ENCODE data around the gene BACE2.
"Not testable (repeated sequence)": the region's sequence is repeated elsewhere in the genome, so short reads cannot be mapped to it uniquely, and the experiment has no call there.

The BACE2 gene

DNA sequence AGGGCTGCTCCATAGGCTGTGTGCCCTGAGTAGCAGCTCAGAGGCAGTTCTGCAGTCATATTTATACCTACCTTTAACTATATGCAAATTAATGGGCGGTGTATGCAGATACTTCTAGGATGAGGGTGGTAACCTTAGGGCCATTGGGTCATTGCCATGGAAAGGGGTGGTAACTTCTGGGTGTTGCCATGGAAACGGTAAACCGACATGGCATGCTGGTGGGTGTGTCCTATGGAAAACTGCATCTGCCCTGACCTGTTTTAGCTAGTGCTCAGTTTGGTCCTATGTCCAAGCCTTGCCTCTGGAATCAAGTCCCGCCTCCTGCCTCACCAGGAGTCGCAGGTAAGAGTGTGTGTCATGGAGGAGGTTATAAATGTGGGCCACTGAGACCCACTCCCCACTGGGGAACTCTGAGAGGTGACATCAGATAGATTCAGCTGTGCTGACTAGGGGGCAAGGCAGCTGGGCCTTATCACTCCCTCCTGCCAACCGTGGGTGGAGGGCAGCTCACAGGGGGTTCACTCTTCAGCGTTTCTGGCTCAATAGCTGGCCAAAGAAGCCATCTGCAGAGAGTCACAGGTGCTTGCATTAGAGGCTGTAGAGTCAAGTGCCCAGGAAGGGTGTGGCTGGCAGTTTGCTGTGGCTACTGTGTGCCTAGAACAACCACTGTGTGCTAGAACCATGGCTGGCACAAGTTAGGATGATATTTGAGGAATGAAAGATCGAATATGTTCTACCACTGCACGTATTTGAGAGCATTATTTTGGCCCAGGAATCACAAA is 19.0 kb downstream of the BACE2 start:
- no peak for DNase-seq

DNA sequence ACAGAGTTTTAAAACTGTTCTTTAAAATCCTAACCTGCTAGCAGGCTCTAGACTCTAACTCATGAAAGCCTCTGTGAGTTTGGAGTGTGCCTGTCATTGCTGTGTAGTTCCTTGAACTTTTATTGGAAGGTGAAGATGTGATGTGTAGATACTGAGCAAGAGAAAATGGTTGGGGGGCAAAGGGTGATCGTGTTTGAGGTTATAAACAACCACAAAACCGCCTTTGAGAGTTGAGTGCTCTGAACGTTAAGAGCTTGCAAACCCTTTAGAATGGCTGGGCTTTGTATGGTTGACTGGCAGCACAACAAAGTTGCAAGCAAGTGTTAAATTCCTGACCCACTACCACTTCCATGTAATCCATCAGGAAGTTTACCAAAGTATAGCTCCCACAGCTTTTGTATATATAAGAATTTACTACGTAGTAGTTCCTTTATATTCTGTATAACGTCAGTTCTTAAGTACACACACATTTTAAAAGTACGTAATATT is 19.6 kb downstream of the BACE2 start:
- DNase-seq, result no peak

DNA sequence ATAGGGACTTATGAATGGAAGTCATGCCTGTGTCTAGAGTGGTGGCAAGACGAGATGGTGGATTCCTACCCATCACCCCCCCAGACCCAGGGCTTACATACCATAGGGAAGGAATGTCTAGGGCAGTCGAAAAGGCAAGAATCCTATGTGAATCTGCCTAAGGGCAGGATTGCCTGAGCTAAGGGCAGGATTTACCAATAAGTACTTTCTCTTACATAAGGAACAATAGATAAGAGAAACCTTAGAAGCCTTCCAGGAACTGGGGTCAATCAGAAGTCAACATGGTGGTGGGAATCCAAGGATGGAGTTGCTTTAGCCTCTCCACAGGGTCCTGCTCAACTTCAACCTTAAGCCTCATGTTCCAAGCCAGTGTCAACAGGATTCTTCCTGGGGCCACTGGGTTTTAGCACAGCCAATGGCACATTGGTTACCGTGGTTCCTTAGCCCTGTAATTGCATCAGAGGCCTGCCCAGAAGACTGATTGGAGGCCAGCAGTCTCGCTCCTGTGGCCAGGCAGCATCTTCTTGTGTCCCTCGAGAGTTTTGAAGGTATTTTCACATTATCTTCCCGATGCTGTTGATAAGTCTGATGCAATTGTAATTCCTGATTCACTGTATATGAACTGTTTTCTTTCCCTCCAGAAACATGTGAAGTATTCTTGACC is 20.7 kb downstream of the BACE2 start:
- no peak for DNase-seq

DNA sequence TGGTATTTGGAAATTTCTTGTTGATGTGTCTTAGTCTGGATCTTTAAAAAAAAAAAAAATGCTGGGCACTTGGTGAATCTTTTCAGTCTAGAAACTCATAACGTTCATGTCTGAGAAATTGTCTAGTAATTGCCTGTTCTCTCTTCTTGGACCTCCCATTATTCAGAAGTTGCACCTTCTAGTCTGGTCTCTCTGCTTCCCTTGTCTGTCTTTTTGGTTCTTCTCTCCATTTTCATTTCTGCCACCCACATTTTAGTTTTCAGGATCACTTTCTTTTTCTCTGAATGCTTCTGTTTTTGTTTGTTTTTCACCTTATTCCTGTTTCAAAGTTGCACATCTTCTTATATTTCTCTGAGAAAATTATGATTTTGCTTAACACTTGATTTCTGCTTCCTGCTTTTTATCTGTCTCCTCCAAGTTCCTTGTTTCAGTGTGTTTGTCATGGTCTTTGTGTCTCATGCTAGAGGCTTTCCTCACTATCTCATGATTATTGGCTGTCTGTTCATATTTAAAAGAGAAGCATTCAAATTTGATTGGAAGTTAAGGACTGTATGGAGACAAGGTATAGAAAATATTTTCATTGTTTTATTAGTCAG is 21.3 kb downstream of the BACE2 start:
- DNase-seq, result no peak

DNA sequence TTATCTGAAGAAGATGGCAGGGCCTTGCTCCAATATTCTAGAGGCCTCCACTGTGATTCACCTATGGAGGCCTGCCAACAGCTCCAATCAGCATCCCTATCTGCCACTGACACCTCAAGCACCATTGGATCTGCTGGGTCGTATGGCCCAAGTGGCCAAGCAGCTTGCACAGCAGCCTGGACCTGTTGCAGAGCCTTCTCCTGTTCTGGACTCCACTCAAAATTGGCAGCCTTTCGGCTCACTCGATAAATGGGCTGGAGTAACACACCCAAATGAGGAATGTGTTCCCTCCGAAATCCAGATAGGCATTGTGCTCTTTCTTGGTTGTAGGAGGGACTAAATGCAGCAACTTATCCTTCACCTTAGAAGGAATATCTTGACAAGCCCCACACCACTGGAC is 24.6 kb downstream of the BACE2 start:
- not testable (repeated sequence) for DNase-seq

DNA sequence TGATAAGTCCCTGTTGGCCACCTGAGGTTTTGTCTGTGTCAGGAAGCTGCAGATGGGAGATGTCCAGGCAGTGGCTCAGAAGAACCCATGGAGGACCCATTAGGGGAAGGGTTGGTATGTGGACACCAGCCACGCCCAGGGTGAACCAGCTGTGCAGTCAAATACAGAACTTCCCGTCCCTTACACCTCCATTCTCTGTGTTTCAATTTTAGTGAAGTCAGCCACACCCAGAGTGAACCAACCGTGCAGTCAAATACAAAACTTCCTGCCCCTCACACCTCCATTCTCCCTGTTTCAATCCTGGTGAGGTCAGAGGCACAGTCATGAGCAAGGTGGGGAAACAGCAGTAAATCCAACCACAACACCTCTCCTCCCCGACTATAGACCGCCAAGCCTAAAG is 27.4 kb downstream of the BACE2 start:
- no peak for DNase-seq

DNA sequence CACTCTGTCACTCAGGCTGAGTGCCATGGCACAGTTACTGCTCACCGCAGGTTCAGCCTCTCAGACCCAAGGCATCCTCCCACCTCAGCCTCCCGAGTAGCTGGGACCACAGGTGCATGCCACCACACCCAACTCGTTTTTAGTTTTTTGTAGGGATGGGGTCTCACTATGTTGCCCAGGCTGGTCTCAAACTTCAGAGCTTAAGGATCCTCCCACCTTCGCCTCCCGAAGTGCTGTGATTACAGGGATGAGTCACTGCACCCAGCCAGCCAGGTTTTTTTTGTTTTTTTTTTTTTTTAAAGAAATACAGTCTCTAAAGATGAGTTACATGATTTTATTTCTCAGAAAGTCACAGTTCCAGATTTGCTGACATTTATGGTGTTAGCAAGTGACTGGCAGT is 29.0 kb downstream of the BACE2 start:
- no peak for DNase-seq

DNA sequence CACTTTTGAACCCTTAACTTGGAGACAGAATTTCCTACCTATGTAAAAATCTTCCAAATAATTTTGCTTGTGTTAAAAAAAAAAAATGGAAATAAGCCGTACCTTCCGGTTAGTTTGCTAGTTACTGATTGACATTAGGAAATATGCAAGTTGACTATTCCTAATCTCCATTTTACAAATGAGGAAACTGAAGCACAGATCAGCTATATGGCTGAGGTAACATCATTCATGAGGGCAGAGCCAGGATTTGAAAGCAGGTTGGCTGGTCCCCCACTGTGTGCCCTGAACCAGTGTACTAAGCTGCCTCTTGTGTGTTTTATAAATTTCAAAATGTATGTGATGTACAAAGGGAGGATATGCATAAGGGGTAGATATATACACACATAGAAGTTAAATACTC is 29.6 kb downstream of the BACE2 start:
- DNase-seq, result no peak

DNA sequence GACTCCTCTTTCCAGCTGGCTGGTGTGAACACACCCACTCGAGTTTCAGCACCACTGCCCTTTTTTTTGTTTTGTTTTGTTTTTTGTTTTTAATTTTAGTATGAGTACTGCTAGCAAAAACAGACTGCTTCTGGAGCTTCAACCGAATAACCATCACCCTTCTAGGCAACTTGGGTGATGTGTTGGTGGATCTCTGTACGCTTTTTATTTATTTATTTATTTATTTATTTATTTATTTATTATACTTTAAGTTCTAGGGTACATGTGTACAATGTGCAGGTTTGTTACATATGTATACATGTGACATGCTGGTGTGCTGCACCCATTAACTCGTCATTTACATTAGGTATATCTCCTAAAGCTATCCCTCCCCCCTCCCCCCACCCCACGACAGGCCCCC is 30.7 kb downstream of the BACE2 start:
- not testable (repeated sequence) for DNase-seq

DNA sequence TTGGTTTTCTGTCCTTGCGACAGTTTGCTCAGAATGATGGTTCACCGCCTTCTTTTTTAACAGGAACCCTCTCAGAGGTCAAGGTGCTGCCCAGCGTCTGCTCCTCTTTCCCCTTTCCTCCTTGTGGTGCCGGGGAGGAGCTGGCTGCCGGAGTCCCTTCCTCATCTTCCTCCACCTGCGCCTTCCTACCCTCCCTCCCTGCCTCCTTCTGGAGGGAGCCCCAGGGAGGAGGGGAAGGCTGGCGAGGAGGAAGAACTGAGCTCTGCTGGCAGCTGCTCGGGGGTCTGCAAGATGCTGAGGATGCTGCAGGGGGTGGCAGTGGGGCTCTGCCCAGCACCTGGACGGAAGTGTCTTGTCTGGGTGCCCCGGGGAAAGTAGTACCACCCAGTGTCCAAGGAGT is 31.2 kb downstream of the BACE2 start:
- DNase-seq, result no peak

DNA sequence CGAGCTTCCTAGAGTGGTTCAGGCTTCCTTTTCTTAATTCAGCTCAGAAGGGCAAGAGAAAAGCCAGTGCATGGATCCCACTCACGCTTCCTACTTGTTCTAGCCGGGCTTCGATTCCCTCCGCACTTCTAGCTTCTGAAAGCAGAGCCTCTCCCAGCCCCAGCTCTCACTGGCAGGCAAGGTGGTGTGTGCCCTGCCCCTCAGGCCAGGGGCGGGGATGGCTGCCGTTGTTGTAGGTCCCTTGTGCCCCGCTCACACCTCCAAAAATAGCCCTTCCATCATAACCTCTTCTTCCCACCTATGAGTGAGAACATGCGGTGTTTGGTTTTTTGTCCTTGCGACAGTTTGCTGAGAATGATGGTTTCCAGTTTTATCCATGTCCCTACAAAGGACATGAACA is 31.6 kb downstream of the BACE2 start:
- no peak for DNase-seq

DNA sequence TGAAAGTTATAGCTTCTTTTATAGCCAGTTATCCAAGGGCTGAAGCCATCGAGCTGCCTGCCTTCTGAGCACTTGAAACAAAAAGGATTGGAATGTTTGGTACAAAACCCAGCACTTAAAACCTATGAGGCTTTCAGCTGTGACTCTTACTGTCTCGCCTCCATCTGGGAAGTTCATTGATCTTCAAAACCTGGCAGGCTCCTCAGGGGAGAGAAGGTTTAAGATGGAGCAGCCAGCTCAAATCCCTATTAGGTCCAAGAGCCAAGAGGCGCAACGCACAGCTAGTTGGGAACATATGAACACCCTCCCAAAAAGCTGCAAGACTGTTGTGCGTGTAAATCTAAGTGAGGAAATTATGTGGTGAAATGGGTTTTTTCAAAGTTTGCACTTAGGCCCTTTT is 33.4 kb downstream of the BACE2 start:
- DNase-seq, result no peak

DNA sequence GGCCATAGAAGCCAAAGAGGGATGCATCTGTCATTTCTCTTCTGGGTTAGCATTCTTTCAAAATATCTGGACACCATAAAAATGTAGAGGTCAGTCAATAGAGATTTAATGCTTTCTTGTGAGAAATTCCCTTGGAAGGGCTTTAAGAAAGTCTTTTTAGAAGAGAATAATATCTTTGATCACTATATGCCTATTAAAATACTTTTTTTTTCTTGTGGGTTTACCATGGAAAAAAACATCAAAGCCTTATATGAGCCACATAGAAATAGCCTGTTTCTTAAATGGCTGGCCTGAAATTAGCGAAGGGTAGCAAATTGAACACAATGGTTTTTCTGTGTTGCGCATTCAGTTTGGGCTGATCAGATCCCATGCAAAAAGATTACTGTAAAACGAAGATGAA is 36.8 kb downstream of the BACE2 start:
- DNase-seq, result no peak

DNA sequence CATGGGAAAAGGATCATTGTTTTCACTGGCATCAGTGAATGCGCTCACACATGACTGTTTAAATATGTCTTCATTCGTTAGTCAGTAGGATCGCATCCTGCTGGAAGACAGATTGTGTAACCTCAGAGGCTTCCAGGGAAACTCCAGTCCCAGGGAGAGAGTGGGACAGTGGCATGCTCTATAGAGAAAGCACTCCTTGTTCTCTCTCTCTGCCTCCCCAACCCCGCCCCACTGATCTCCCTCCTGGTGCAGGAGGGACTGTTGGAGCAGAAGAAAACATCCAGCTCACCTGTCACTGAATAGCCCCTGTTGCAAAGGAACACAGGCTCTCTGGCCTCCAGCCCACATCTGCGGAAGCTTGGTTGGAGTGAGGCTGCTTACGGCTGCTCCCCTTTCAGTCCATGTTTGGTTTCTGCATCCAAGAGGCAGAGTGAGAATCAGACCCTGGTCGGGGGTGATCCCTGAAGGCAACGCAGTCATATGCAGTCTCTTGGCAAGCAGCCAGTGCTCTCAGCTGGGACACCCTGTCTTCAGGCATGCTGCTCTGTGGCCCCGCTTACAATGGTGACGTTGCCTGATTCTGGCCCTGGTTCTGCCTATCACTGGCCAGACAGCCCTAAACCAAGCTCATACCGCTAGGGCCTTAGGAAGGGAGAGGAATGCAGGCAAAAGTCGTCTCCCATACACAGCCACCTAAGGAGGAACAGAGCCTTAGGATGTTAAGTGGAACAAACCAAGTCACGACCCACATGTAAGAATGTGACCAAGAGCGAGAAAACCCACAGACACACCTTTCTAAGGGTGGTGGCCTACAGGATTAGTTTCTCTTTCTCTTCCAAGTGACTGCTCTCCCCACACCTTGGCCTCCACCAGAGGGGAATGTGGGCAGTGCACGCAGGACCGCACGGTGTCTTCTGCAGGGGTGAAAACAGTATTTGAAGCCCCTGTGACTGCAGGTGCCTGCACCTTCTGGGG is 39.7 kb downstream of the BACE2 start:
- DNase-seq, result peak; percentile 30

DNA sequence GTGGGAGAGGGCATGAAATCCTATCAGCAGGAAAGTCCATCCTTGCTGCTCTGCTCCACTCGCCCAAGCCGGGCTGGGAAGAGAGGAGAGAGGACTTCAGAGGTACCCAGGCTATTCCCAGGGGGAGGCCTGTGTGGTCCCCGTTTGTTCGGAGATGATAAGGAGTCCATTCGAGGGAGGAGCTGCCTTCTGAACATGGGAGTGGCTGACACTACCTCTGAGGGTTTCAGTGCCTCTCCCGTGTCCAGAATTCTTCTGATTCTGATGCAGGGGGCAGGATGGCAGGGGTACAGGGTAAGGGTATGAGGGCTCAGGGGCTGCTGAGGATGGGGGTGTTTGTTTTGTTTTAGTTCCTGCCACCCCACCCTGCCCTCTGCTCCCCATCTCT is 40.4 kb downstream of the BACE2 start:
- no peak for DNase-seq

DNA sequence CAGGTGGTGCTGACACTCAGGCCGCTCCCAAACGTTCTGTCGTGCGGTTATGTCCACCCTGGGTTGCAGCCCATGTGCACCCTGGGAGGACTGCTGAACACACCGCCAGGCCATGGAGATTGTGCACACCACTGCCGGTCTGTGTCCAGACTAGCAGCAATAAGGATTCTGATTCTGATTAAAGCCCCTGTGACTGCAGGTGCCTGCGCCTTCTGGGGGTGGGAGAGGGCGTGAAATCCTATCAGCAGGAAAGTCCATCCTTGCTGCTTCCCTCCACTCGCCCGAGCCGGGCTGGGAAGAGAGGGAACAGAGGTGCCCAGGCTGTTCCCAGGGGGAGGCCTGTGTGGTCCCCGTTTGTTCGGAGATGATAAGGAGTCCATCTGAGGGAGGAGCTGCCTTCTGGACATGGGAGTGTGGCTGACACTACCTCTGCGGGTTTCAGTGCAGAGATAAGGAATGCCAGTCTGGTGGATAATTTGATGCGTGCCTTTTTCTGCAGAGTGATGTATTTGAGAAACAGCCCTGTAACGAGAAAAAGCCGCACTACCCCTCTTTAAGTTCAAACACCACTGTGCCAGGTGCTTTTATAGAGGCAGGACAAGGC is 41.2 kb downstream of the BACE2 start:
- DNase-seq, result no peak

DNA sequence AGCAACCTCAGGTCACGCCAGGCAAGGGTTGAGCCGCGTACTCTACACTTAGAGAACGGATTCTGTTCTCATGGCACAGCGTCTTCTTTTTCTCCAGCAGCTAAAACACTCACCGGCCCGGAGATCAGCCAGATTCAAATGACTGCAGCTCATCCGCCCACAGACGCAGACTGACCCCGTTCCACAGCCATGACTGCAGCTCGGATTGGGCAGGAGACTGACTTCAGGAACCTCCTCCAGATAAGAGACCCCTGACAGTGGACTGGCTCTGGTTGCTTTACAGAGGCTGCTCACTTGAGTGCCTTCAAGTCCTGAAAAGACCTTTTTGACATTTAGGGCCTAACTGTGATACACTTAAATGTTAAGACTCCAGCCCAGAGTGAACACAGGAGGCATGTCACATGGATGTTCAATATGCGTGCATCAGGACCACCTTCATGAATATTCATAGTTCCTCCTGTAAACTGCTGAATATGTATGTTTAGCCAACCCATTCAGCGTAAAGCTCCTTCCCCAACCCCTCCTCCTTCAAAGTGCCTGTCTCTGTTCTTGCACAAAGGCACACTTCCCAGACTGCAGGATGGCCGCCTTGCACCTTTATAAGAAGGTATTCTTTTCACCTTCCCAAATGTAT is 42.6 kb downstream of the BACE2 start:
- DNase-seq, result no peak

DNA sequence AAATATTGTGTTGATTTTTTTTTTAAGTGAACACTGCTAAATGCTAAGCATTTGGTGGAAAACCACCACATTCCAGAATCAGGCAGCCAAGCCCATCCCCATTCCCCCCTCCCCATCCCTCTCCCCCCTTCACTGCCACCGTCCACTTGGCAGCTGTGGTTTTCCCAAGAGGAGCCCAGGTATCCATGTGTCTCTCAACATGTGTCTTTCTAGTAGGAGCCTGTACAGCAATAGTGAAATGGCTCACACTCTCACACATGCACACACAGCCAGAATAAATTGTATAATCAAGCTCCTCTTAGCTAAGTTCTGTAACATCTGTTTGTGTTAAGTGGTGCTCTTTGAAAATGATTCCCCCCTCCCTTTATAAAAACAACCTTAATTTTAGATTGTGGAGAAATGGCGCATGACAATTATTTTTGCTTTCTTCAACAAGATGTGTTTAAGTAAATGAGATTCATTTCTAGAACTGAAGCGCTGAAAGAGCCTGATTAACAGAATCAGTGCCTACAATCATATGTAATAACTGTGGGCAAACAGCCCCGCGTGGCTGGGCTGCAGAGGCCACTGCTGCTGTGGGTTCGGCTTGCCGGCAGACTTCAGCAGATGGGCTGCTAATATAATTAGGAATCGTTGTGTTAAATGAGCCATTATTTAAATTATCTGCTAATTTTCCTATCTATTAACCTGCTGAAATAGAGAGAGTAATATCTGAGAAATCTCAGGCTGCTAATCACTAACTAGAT is 43.3 kb downstream of the BACE2 start:
- DNase-seq, result no peak

DNA sequence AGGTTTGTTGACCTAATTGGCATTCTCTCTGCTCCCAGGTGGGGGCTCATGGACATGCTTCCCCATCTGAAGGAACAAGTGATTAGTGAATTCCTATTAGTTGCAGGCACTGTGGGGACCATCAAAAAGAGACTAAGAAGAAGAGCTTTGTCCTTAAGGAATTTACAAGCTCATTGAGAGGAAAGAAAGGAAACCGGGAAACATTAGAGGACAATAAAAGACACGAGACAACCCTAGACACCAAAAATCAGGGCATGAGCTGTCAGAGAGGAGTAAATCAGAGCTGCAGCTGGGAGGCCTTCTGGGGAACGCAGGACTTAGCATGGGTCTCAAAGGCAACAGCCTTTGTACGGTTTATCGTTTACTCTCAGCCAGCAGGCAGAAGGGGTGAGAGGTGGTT is 45.1 kb downstream of the BACE2 start:
- DNase-seq, result no peak

DNA sequence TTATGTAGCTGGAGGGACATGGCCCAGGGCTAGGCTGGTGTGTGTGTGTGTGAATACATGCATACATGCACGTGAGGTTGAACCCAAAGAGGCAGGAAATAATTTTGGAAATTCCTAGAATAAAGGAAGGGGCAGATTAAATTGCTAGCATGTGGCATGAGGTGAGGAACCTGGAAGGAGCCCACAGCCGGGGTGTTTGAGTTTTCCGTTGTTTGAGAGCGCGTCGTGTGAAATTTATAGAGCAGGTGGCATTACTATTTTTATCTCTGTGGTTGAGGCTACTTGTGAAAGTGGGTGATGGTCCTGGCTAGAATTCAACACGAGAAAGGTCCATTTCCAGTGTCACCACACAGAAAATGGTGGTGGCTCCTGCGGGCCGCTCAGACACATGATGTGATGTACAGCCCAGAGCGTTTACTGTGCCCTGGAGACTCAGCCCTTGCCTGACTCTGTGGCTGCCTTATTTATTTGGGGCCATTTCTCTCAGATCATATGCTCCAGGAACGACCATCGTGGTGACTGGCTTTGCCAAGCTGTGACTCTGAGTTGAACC is 48.0 kb downstream of the BACE2 start:
- DNase-seq, result no peak

DNA sequence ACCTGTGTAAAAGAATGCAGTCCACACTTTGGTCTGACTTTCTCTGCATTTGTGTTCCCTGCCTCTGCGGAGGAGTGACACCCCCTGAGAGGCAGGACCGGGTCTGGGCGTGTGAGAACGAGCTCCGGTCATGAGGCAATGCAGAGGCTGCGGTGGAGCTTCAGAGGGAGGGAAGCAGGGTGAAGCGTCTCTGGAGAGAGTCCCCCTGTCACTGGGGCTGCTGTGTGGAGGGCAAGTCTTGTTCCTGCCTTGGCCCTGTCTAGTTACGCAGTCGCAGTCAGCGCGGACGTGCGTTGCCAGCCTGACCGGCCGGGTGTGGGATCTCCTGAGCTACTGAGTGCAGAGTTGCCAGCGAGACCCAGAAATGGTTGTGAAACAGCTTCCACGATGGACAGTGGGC is 48.5 kb downstream of the BACE2 start:
- no peak for DNase-seq
